HG02885 (cell line): ENCODE data around the gene COPG1.
A peak's percentile ranks its signal among the peaks of the same experiment; 100 is the strongest.
"Not testable (repeated sequence)": the region's sequence is repeated elsewhere in the genome, so short reads cannot be mapped to it uniquely, and the experiment has no call there.

Source experiments
- ATAC-seq: cut with Tn5 transposase; IDR thresholded peaks from one replicate; pipeline ENCODE4 v1.9.1; 2021; ENCODE audit warnings: mild to moderate bottlenecking; ENCODE audit not compliant: unreplicated experiment, poor library complexity

COPG1 gene

DNA sequence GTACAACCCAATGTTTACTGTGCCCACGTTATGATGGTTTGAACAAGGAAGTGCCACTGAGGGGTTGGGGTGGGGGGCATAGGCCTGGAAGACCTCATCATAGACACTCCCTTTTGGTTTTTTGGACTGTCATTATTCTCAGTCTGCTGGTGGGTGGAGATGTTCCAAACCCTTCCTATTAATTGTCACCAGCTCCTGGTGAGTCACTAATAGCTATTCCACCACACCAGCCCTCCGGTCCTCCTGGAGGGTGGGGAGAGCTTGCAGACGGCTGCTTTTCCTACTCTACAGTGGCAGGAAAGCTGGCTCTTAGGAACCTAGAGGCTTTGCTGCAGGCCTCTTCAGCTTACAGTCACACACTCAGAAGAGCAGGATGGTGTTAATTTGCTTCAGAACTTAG lies 9.0 kb upstream of the COPG1 start:
- ATAC-seq: no peak

DNA sequence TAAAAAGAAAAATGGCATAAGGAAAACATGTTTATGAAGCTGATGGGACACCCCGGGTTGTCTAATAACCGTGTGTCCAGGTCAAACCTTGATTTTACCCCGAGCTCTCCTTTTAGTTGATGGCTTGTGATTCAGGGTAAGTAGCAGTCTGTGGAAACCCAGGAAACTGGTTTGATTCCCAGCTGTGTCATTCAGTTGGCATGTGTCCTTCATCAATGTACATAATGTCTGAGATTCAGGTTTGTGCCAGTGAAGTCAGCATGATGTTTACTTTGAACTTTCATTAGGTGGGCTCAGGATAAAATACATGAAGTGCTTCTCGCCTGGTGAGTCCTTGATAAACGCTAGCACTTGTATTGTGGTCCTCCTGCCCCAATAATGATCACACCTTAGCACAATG lies 4.3 kb upstream of the COPG1 start:
- ATAC-seq: no peak

DNA sequence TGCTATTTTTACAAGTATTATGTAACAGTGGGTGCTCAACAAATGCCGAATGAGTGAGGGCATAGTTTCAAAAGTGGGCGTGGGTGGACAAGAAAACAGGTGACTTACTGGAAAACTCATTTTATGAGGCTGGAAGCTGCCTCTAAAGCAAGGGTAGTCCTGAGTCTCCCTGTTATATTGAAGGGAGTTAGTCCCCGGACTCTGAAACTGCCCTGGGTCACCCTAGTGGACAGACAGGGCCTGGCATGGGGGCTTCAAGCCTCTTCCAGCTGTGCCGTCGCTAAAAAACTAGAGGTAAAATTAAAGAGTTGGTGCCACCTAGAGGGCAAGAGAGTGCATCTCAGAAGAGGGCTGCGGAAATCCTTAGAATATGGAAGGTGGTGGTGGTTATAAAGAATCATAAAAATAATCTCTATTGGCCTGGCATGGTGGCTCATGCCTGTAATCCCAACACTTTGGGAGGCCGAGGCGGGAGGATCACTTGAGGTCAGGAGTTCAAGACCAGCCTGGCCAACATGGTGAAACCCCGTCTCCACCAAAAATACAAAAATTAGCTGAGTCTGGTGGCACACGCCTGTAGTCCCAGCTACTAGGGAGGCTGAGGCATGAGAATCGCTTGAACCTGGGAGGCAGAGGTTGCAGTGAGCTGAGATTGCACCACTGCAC lies 3.6 kb upstream of the COPG1 start:
- peak; percentile 56 for ATAC-seq

DNA sequence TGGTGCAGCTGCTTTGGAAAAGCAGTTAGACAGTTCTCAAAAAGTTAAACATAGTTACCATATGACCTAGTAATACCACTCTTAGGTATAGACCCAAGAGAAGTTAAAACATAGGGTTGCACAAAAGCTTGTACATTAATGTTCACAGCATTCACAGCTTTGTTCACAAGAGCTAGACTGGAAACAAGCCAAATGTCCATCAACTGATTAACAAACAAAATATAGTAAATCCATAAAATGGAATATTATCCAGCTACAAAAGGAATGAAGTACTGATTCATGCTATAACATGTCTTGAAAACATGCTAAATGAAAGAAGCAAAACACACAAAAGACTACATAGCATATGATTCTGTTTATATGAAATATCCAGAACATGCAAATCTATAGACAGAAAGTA lies 2.8 kb upstream of the COPG1 start:
- no peak for ATAC-seq

DNA sequence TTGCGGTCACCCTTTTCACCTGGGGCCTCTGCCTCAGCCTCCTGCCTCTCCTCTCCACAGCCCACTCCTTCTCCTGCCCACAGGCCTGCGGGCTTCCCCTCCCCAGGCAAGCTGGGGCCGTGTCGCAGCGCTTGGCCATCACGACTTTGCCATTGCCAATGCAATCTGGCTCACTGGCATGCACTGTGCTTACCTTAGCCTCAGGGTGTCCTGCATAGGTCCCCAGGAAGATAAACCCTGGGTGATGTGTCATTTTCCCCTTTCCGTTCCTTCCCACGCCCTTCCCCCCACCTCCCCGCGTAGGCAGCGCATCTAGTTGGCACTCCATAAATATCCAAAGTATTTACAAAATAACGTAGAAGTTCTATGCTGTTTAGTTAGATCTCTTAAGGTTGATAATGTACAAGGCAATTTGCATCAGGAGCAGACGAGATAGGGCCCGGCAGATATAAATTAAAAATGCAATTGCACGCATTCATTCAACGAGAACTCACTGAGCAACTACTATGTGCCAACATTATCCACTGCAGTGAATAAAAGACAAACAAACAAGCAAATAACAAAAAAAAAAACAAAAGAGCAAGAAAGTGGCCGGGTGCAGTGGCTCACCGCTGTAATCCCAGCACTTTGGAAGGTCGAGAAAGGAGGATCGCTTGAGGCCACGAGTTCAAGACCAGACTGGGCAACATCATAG lies 973 bp upstream of the COPG1 start:
- no peak for ATAC-seq

DNA sequence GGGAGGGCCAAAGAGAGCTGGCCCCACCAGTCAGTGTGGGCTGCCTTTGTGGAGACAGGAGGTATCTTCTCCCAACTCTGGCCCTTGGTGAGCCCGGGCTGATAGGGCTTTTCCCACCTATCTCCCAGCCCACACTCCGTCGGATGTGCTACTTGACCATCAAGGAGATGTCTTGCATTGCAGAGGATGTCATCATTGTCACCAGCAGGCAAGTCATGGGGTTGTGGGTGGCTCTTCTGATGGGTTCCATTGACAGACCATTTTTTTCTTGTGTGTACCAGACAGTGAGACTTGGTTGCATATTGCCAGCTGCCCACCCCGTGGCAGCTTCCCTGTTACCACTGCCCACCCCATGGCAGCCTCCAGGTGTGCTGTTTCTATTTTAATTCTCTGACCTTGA lies 3.3 kb downstream of the COPG1 start:
- no peak for ATAC-seq

DNA sequence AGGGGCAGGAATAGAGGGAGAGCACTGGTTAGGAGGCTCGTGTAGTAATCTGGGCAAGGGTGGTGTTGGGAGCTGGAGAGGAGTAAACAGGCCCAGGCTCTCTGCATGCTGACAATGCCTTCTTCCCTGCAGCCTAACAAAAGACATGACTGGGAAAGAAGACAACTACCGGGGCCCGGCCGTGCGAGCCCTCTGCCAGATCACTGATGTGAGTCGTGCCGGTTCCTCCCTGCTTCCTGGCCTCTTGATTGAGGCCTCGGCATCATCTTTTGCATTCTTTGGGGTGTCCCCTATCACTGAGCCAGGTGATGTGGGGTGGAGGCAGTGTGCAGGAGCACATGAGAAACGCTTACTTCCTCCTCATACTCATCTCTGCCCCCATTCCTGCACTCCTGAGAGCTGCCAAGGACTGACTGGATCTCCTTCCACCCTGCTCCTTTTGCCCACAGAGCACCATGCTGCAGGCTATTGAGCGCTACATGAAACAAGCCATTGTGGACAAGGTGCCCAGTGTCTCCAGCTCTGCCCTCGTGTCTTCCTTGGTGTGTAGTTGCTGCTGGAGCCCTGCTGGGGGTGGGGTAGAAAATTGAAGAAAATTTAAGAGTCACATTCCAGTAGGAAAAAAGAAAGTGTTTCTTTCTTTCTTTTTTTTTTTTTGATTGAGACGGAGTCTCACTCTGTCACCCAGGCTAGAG lies 5.3 kb downstream of the COPG1 start:
- no peak for ATAC-seq

DNA sequence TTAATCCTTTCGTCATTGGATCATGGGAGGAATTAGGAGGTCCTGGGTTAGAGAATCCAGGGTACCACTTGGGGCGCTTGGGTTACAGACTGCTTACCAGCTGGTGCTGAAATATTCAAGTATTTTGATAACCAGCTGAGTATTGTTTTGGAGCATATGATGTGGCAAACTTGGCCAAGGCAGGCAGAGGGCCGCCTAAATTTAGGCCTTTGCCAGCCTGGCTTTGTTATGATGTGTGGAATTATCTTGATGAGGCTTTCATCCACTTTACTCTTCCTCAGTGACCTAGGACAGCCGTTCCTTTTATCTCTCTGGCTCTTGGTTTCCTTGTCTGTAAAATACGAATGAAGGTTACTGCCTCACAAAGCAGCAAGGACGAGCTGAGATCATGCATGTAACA lies 6.9 kb downstream of the COPG1 start:
- no peak for ATAC-seq

DNA sequence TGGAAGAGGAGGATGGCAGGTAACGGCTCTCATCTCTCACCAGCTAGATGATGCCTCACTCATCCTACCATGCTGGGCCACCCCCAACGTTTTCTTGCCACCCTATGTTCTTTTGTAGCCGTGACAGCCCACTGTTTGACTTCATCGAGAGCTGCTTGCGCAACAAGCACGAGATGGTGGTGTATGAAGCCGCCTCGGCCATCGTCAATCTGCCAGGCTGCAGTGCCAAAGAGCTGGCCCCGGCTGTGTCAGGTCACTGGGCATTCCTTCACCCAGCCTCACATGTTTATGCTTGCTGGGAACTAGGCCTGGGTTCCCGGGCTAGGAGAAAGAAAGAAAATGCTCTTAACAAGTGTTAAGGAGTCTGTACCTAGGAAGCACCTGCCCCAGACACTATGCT lies 8.2 kb downstream of the COPG1 start:
- ATAC-seq: no peak

DNA sequence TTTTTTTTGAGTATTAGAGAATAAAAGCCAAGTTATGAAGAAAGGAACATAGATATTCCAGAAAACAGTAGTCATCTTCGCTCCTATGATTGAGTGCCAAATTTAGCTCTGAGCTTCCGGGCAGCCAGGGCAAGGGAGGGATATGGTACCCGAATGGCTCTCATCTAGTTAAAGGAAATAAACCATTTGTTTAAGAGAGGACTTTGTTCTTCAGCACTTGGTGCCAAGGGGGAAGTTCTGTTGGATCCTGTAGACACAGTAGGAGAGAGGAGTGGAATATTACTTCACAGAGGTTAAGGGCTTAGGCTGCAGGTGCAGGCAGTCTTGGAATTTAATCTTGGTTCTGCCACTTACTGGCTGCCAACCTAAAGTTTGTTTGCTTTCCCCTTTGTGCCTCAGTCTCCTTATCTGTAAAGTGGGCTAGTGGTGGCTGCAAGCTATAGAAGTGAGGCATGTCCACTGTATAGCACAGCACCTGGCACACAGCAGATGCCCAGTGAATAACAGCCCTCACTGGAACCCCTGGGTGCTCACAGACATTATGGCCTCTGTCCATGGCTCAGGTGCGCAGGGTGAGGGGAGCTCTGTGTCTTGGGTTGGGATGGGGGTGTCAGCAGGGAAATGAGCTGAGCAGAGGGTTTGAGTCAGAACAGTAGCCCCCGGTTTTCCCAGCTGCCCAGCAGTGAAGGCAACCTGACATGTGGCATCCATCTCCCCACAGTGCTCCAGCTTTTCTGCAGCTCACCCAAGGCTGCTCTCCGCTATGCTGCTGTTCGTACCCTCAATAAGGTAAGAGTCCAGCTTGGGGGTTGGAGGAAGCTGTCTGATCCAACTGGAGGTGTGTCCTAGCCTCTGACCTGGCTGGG lies 10.4 kb downstream of the COPG1 start:
- no peak for ATAC-seq

DNA sequence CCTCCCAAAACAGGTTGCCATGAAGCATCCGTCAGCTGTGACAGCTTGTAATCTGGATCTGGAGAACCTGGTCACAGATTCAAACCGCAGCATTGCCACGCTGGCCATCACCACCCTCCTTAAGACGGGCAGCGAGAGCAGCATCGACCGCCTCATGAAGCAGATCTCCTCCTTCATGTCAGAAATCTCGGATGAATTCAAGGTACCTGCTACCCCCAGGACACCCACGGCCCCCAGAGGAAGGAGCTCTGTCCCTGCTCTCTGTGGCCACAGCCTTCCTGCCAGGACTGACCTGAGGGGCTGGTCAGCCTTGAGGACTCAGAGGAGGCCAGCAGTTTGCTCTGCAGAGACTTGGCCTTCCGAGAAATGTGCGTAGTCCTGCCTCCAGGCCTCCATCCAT lies 11.2 kb downstream of the COPG1 start:
- ATAC-seq: no peak

DNA sequence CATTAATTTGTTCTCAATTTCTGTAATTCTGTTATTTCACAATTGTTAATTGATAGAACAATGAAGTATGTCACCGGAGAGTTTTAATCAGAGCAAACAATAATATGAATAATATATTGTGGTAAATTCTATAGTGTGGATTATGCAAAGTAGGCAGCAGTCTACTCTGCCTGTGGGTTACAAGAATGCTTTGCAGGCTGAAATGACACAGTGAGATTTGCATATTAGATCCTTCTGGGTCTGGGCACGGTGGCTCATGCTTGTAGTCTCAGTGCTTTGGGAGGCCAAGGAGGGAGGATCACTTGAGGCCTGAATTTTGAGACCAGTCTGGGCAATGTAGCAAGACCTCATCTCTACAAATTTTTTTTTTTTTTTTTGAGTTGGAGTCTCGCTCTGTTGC lies 12.5 kb downstream of the COPG1 start:
- no peak for ATAC-seq

DNA sequence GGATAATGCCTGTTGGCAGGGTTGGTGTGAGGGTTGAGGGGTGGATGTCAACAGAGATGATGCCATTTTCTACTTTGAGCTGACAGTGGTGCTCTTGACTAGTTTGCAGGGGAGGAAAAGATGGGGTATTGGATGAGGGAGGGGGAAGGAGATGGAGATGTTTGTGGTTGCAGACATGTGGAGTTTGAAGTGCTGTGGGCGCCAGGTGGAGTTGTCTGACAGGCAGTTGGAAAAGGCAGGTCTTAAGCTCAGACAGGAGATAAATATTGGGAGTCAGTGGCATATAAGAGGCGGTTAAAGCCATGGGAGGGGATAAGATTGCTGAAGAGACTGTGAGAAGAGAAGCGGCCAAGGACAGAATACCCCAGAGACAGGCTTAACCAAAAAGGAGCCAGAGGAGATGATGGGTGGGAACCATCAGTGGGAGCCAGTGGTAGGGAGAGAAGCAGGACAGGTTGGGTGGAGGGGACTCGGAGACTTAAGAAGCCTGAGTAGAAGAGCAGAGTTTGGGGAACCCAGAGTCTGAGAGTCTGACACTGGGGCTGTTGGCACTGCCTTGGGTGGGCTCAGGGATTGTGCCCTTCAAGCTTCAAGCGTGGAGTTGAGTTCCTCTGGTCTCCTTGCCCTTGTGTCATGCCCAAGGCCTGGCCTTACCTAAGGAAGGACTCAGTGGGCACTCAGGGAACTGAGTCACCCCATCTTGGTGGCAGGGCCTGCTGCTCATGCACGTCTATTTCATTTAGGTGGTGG lies 13.9 kb downstream of the COPG1 start:
- no peak for ATAC-seq

DNA sequence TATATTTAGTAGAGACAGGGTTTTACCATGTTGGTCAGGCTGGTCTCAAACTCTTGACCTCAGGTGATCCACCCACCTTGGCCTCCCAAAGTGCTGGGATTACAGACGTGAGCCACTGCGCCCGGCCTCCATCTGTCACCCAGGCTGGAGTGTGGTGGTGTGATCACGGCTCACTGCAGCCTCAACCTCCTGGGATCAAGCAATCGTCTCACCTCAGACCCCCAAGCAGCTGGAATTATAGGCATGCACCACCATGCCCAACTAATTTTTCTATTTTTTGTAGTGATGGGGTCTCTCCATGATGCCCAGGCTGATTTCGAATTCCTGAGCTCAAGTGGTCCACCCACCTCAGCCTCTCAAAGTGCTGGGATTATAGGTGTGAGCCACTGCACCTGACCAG lies 15.6 kb downstream of the COPG1 start:
- not testable (repeated sequence) for ATAC-seq

DNA sequence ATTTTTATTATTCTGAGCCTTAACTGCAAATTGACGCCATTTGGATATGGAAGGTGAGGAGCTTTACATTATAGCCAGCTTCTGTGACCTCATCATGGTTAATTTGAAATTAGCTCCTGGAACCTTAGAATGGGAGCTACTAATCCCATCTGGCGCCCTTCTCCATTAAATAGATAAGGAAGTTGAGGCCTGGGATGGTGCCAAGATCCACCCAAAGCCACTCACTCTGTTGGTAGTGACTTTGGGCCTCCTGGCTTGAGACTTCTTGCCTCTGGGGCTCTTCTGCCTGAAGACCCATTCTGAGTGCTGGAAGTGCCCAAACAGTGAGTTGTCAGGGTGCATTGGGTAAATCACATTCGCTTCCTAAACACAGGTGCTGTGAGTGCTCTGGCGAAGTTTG lies 17.2 kb downstream of the COPG1 start:
- ATAC-seq: no peak

DNA sequence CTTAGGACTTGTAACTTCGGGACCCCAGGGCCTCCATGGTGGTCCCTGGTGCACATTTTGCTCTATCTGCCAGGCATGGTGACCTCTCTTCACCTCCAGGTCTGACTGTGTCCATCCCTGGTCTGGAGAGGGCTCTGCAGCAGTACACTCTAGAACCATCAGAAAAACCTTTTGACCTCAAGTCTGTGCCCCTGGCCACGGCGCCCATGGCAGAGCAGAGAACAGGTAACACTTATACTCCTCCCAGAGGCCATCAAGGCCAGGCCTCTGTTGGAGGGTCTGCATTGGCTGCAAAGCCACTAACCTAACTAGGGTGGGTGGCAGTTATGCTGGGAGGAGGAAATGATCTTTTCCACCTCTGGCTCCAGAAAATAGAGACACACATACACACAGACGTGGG lies 19.0 kb downstream of the COPG1 start:
- ATAC-seq: no peak

DNA sequence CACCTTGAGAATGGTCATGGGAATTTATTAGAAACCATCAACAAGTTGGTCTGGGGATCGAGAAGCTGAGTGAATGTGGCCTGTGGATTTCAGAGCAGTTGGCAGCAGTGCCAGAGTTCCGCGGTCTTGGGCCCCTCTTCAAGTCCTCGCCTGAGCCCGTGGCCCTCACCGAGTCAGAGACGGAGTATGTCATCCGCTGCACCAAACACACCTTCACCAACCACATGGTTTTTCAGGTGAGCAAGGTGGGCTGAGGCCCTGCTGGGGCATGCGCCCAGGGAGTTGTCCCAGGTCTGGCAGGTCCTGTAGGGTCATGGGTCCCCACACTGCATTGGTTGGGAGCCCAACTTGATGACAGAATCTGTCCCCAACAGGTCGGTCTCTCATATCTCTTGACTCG lies 22.3 kb downstream of the COPG1 start:
- ATAC-seq: no peak

DNA sequence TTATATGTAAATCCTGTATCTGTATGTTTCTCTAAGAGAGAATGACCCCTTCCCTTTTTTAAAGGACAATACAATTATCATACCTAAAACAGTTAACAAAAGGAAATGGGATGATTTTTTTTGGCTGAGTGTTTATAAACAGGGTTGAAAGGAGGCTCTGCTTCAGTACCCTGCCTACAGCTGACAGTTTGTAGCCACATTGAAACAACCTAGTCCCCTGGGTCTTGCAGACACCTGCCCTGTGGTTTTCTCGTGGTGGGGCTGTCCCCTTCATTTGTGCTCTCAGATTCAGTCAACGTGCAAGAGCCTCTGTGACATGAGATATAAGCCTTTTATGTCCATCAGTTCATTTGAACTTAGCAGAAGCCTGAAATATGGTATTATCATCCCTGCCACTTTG lies 27.0 kb downstream of the COPG1 start:
- ATAC-seq: peak; percentile 88

DNA sequence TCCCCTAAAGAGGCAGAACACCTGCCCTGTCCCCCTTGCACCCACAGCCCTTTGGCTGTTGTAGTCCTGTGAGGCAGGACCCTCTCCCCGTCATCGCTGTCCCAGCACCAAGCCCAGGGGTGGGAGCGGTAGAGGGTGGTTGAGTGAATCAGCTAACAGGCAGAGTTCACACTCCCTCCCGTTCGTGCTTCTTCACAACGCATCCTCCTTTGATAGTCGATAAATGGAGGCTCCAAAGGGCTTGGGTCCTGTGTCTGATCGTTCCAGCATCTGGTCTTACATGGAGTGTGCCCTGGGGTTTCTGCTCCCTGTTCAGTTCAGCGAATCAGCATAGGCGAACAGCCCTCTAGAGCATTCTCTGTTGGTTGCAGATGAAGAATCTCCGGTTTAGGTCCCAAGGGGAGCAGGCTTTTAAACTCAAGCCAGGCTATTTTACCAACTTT lies 28.4 kb downstream of the COPG1 start:
- ATAC-seq: no peak

DNA sequence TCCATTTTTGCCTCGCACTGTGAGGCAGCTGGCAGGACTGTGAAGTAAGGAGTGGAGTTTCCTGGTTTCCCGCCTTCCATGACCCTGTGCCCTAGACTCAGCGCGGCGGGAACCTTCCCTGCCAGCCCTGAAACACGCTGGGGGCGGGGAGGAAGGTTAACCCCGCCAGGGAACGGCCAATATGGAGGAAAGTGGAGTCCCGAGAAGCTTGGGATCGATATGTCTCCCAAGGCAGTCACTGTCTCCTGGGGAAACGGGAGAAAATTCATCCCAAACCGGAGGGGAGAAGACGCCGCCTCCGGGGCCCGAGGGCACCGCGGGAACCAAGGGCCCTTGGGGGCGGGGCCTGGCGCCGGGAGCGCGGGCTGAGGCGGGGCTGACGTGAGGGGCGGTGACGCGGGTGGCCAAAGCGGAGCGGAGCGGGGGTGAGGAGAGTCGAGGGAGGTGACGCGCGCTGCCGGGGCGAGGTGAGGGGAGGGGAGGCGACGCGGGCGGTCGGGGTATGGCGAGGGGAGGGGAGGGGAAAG lies 29.1 kb downstream of the COPG1 start, which contains the start of gene HMCES:
Gene HMCES, plus strand, starts transcription at position 432 of the 527 bp plus-strand sequence. CDS start 863 bp downstream, outside the sequence.
- ATAC-seq: peak; percentile 59
